Kidney epithelial cell (primary cell): Measurements from ENCODE around the gene PDGFRB. TPM values are rescaled to one million over a fixed set of nuclear protein-coding genes. Genes with fewer than 3 reads are reported as not detected.

ENCODE experiments used
- DNase-seq: peaks from one replicate; pipeline ENCODE4 v3.0.0-alpha.2; 2010; ENCODE audit warnings: low read depth
- H3K27me3 ChIP-seq: 2 replicates; pipeline ENCODE4 v1.6.0; 2011; ENCODE audit warnings: low read length; ENCODE audit not compliant: control insufficient read depth, insufficient read depth
- H3K36me3 ChIP-seq: 2 replicates; pipeline ENCODE4 v1.5.1; 2011; ENCODE audit warnings: low read length; ENCODE audit not compliant: control insufficient read depth, insufficient read depth
- H3K4me3 ChIP-seq: 2 replicates; pipeline ENCODE4 v1.5.1; 2011; ENCODE audit warnings: low read depth, mild to moderate bottlenecking, control low read depth, low read length
- total RNA-seq: library from RNA; depleted of rRNA; stranded (reverse); fragments of >200 nt; gene quantifications from 2 replicates; pipeline ENCODE4 v1.2.3, GENCODE V29; 2015
- TF ChIP-seq, protein P1 (sequence below): IDR thresholded peaks from 2 replicates; pipeline ENCODE4 v1.5.1; 2011; ENCODE audit warnings: mild to moderate bottlenecking, moderate library complexity, low read length, control low read depth, inconsistent platforms; ENCODE audit not compliant: insufficient read depth, poor library complexity, severe bottlenecking

Gene PDGFRB
- total RNA-seq, 1 donor from 2014 or later, result 18.3 TPM

DNA sequence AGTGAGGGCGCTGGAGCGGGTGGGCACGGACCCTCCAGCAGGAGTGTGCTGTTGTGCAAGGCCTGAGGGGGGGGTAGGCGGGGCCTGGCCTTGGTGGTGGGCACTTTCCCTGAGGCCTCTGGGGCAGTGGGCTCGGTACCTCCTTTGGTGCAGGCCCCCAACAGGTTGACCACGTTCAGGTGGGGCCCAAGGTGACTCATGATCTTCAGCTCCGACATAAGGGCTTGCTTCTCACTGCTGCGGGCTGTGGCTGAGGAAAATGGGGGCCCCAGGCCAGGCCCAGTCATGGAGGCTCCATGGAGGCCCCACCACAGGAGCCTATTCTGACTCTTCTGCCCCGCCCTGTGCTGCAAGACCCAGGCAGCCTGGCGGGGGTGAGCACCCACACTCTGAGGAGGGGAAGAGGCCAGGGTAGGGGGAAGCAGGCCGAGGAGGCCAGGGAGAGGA, 31.5 kb downstream of the PDGFRB start:
- Histone ChIP-seq H3K36me3 (no peaks in the 10 kb centered on the region), H3K4me3 (no peak overlapping the region), H3K27me3 (no peaks in the 10 kb centered on the region)
- TF ChIP-seq, protein P1, sequence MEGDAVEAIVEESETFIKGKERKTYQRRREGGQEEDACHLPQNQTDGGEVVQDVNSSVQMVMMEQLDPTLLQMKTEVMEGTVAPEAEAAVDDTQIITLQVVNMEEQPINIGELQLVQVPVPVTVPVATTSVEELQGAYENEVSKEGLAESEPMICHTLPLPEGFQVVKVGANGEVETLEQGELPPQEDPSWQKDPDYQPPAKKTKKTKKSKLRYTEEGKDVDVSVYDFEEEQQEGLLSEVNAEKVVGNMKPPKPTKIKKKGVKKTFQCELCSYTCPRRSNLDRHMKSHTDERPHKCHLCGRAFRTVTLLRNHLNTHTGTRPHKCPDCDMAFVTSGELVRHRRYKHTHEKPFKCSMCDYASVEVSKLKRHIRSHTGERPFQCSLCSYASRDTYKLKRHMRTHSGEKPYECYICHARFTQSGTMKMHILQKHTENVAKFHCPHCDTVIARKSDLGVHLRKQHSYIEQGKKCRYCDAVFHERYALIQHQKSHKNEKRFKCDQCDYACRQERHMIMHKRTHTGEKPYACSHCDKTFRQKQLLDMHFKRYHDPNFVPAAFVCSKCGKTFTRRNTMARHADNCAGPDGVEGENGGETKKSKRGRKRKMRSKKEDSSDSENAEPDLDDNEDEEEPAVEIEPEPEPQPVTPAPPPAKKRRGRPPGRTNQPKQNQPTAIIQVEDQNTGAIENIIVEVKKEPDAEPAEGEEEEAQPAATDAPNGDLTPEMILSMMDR, result no peak
- no peak for DNase-seq

DNA sequence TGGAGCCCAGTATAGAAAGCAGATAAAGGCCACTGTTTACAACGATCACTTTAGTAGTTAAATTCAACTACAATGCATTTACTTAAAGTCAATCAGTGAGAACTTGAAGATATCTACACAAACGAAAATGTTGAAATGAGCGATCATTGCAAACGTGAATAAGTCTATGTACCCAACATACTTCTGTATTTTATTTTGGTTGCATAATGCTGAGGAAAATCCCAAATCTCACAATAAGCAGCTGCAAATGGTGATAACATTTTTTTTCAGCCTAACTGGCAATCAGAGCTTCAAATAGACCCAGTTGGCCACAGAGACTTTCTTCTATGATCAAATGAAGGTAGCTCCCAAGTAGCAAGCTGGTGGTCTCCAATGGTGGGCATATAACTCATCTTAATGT, 32.1 kb downstream of the PDGFRB start:
- no peak for DNase-seq
- TF ChIP-seq, protein P1, result no peak
- no peak overlapping the region for H3K4me3 ChIP-seq
- no peaks in the 10 kb centered on the region for H3K27me3 ChIP-seq
- no peaks in the 10 kb centered on the region for H3K36me3 ChIP-seq

DNA sequence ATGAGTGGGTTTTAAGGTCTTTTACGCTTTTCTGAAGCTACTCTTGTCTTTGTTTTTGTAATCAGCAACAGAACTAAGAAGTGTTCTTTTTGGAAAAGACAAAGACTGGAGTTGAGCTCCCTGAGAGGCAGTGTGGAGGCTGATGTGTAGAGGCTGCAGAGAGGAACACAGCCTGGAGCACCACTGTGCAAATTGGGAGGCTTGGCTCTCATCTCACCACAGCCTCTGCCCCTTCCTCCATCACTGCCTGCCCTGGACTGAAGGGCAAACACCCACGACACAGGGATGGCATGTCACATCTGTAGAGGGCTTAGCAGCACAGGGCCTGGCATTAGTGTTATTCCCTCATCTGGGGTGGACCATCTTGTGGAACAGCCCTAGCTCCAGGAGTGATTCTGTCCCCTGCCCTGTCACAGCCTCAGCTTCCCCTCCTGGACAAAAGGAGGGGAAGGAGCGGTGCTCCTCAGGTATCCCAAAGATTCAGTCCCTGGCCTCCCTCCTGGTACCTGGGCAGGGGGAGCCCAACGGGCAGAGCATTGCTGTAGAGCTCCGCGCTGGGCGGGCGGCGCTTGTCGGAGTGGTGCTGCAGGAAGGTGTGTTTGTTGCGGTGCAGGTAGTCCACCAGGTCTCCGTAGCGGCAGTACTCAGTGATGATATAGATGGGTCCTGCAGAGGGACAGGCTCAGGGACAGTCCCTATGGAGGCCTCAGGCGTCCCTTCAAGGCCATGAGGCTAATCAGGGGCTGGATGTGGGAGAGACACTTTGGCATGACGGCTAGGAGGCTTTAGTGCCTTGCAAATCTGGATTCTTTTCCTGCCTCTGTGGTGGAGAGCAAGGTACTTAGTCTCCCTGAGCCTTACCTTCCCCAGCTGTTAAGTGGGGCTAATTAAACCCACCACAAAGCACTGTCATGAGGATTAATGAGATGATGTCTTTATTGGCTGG, 32.8 kb downstream of the PDGFRB start:
- DNase-seq, result no peak
- Histone ChIP-seq H3K36me3 (no peaks in the 10 kb centered on the region), H3K27me3 (no peaks in the 10 kb centered on the region), H3K4me3 (no peak overlapping the region)
- TF ChIP-seq, protein P1, result no peak

DNA sequence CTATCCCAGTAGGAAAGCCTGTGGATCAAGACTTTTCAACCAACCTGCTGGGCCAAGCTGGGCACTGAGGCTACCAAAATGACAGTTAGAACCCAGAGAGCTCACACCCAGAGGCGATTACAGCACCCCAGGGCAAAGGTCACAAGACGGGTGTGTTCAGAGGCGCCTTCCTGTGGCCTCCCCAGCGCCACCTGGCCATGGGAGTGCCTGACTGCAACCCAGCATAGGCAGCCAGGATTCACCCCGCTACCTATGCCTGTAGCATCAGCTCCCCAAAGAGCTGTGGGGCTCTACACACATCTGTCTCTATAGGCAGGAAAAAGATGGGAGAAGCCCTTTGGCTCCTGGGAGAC, 33.5 kb downstream of the PDGFRB start:
- DNase-seq, result no peak
- Histone ChIP-seq H3K4me3 (no peak overlapping the region), H3K36me3 (no peaks in the 10 kb centered on the region), H3K27me3 (no peaks in the 10 kb centered on the region)
- TF ChIP-seq, protein P1, result peak; percentile 31

DNA sequence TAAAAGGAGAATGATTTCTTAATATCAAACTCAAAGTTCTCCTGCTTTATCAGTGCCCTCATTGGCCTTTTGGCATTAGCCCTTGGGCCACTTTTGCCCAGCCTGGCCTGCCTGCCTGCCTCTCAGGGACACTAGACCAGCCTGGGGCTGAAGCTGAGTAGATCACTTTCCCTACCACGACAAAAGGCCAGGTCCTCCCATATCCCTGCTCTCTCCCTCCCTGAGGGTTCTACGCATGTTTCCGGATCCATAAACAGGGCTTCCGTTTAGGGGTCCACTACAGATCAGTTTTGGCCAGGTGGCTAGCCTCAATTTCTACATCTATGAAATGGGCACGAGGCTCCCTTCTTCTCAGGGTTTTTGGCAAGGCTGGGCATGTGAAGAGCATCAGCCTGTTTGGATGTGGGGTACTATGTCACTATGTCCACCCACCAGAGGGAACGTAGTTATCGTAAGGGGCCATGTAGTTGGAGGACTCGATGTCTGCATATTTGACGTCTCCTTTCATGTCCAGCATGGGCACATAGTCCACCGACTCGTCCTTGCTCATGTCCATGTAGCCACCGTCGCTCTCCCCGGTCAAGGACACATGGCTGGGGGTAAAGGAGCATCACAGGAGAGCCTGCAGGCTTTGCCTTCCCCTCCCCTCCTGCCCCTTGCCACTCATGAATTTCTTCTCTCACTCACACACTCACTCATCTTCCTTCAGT, 34.0 kb downstream of the PDGFRB start:
- TF ChIP-seq, protein P1, result no peak
- Histone ChIP-seq H3K4me3 (no peak overlapping the region), H3K27me3 (no peaks in the 10 kb centered on the region), H3K36me3 (no peaks in the 10 kb centered on the region)
- DNase-seq, result no peak
